Erythroblast (primary cell): ENCODE results near the gene ASCL2.

Experiments
- GATA1 ChIP-seq: IDR thresholded peaks from 2 replicates; pipeline ENCODE4 v1.6.1; 2011; ENCODE audit warnings: low read depth, mild to moderate bottlenecking, control low read depth, low read length, moderate library complexity
- POLR2A ChIP-seq: IDR thresholded peaks from 2 replicates; pipeline ENCODE4 v1.6.1; 2011; ENCODE audit warnings: mild to moderate bottlenecking, low read length

- no peak for TF ChIP-seq POLR2A
- TF ChIP-seq GATA1, result no peak
These were observed 49.4 kb downstream of the ASCL2 start for GRCh38 chr11:2221024-2221423.
